DMS53 (cell line): ENCODE data around the gene DNAH10.

ENCODE experiments used
- DNase-seq: peaks from one replicate; lab custom pipeline; 2025; lab: John Stamatoyannopoulos, UW

The DNAH10 gene

GRCh38 chr12:123845881-123846280 lies 83.8 kb downstream of the DNAH10 start:
- no peak for DNase-seq

- no peak for DNase-seq
Measured at GRCh38 chr12:123846340-123846739, 84.2 kb downstream of the DNAH10 start.

- no peak for DNase-seq
Measured at GRCh38 chr12:123847019-123847418, 84.9 kb downstream of the DNAH10 start.

GRCh38 chr12:123847876-123848275 lies 85.8 kb downstream of the DNAH10 start:
- no peak for DNase-seq

GRCh38 chr12:123849517-123849916 lies 87.4 kb downstream of the DNAH10 start:
- DNase-seq, result no peak

- DNase-seq, result no peak
Measured at GRCh38 chr12:123850246-123851134, 88.4 kb downstream of the DNAH10 start.

GRCh38 chr12:123853396-123854070 lies 91.4 kb downstream of the DNAH10 start:
- DNase-seq, result no peak

GRCh38 chr12:123854232-123854631 lies 92.1 kb downstream of the DNAH10 start:
- DNase-seq, result no peak

- DNase-seq, result no peak
Measured at GRCh38 chr12:123854918-123855317, 92.8 kb downstream of the DNAH10 start.

GRCh38 chr12:123856681-123857080 lies 94.6 kb downstream of the DNAH10 start:
- no peak for DNase-seq

- DNase-seq, result no peak
Measured at GRCh38 chr12:123858176-123858575, 96.1 kb downstream of the DNAH10 start.

- no peak for DNase-seq
Measured at GRCh38 chr12:123859035-123859434, 96.9 kb downstream of the DNAH10 start.

- DNase-seq, result no peak
Measured at GRCh38 chr12:123860377-123860776, 98.3 kb downstream of the DNAH10 start.

GRCh38 chr12:123861392-123861791 lies 99.3 kb downstream of the DNAH10 start:
- no peak for DNase-seq

GRCh38 chr12:123867141-123867540 lies 105.0 kb downstream of the DNAH10 start:
- no peak for DNase-seq

GRCh38 chr12:123868791-123869190 lies 106.7 kb downstream of the DNAH10 start:
- no peak for DNase-seq

- DNase-seq, result no peak
Measured at GRCh38 chr12:123873793-123874192, 111.7 kb downstream of the DNAH10 start.

- no peak for DNase-seq
Measured at GRCh38 chr12:123877968-123878367, 115.9 kb downstream of the DNAH10 start.

GRCh38 chr12:123879101-123879500 lies 117.0 kb downstream of the DNAH10 start:
- DNase-seq, result no peak

- no peak for DNase-seq
Measured at GRCh38 chr12:123879691-123880090, 117.6 kb downstream of the DNAH10 start.

- DNase-seq, result no peak
Measured at GRCh38 chr12:123882161-123882705, 120.1 kb downstream of the DNAH10 start.

- no peak for DNase-seq
Measured at GRCh38 chr12:123886258-123886657, 124.2 kb downstream of the DNAH10 start.
